IMR-90 (cell line): Measurements from ENCODE around the gene CCND1. TPM values are rescaled to one million over a fixed set of nuclear protein-coding genes. Genes with fewer than 3 reads are reported as not detected.

Experiments used
- ATAC-seq: fragments of 200-7000 bp; cut with Tn5 transposase; 2 replicates; pipeline ENCODE4 v1.9.1; 2020; ENCODE audit warnings: low read depth, mild to moderate bottlenecking, moderate library complexity
- BruUV-seq: library from RNA; stranded (reverse); fragments of 400-500 nt; replicated peaks from 2 replicates; lab custom pipeline; 2021; lab: Mats Ljungman, UMichigan
- CTCF ChIA-PET: fragments of 300-600 bp; formaldehyde crosslinking; extraction: SDS; loops from one replicate; lab custom pipeline; 2021; ENCODE audit warnings: antibody characterized with exemption; lab: Yijun Ruan, JAX
- POLR2A ChIA-PET: fragments of 300-600 bp; sonication (Branson Sonifier 250); formaldehyde crosslinking; loops from one replicate; lab custom pipeline; 2022; ENCODE audit warnings: antibody characterized with exemption; ENCODE audit not compliant: unreplicated experiment; lab: Charles Lee
- DNase-seq: peaks from one replicate; pipeline ENCODE4 v3.0.0; 2013
- H2AFZ ChIP-seq: replicated peaks from 2 replicates; pipeline ENCODE3; 2013; ENCODE audit warnings: low read length, mild to moderate bottlenecking; ENCODE audit not compliant: poor library complexity
- H2AK5ac ChIP-seq: 2 replicates; pipeline ENCODE4 v1.6.1; 2013; ENCODE audit warnings: low read depth, low read length, inconsistent platforms
- H2AK9ac ChIP-seq: replicated peaks from 2 replicates; pipeline ENCODE3; 2013; ENCODE audit warnings: mild to moderate bottlenecking, low read depth, low read length, moderate library complexity; ENCODE audit not compliant: poor library complexity
- H2BK120ac ChIP-seq: 2 replicates; pipeline ENCODE4 v1.6.1; 2013; ENCODE audit warnings: low read depth, low read length, inconsistent platforms
- H2BK15ac ChIP-seq: 3 replicates; pipeline ENCODE4 v1.6.1; 2013; ENCODE audit warnings: low read depth, low read length, inconsistent platforms
- H2BK20ac ChIP-seq: 2 replicates; pipeline ENCODE4 v1.6.1; 2013; ENCODE audit warnings: low read depth, mild to moderate bottlenecking, inconsistent platforms, low read length, moderate library complexity
- H2BK5ac ChIP-seq: 2 replicates; pipeline ENCODE4 v1.6.1; 2013; ENCODE audit warnings: mild to moderate bottlenecking, low read depth, low read length, inconsistent platforms; ENCODE audit not compliant: poor library complexity, severe bottlenecking
- H3K14ac ChIP-seq: replicated peaks from 2 replicates; pipeline ENCODE4 v1.6.1; 2013; ENCODE audit warnings: low read depth, low read length, inconsistent platforms
- H3K18ac ChIP-seq: 2 replicates; pipeline ENCODE4 v1.6.1; 2013; ENCODE audit warnings: low read depth, low read length, control low read depth
- H3K23ac ChIP-seq: 2 replicates; pipeline ENCODE4 v1.6.1; 2013; ENCODE audit warnings: low read depth, low read length, inconsistent platforms
- H3K27ac ChIP-seq: 2 replicates; pipeline ENCODE4 v1.5.1; 2013; ENCODE audit warnings: mild to moderate bottlenecking, control low read depth, low read length; ENCODE audit not compliant: insufficient read depth
- H3K27me3 ChIP-seq: 2 replicates; pipeline ENCODE4 v1.6.1; 2013; ENCODE audit warnings: low read length; ENCODE audit not compliant: control insufficient read depth, insufficient read depth
- H3K36me3 ChIP-seq: 2 replicates; pipeline ENCODE4 v1.6.1; 2013; ENCODE audit warnings: low read length, mixed read lengths; ENCODE audit not compliant: control insufficient read depth, insufficient read depth
- H3K4ac ChIP-seq: 2 replicates; pipeline ENCODE4 v1.6.1; 2013; ENCODE audit warnings: low read depth, low read length, inconsistent platforms
- H3K4me1 ChIP-seq: 2 replicates; pipeline ENCODE4 v1.6.1; 2013; ENCODE audit warnings: low read length, mixed read lengths; ENCODE audit not compliant: control insufficient read depth, insufficient read depth
- H3K4me2 ChIP-seq: 2 replicates; pipeline ENCODE4 v1.6.1; 2013; ENCODE audit warnings: low read depth, mild to moderate bottlenecking, control low read depth, low read length, moderate library complexity
- H3K4me3 ChIP-seq: 2 replicates; pipeline ENCODE4 v1.5.1; 2013; ENCODE audit warnings: low read depth, mild to moderate bottlenecking, control low read depth, low read length, moderate library complexity; ENCODE audit not compliant: insufficient read depth
- H3K56ac ChIP-seq: 2 replicates; pipeline ENCODE4 v1.6.1; 2013; ENCODE audit warnings: low read length, inconsistent platforms; ENCODE audit not compliant: insufficient read depth; ENCODE audit errors: extremely low read depth
- H3K79me1 ChIP-seq, 2 experiments: 2 replicates each; pipeline ENCODE4 v1.6.1; 2013; ENCODE audit warnings: low read length in 2 of 2, inconsistent platforms in 1 of 2, low read depth in 1 of 2
- H3K9ac ChIP-seq: 2 replicates; pipeline ENCODE4 v1.6.1; 2013; ENCODE audit warnings: low read depth, low read length, control low read depth
- H3K9me1 ChIP-seq: 2 replicates; pipeline ENCODE4 v1.6.1; 2013; ENCODE audit warnings: low read length, inconsistent platforms; ENCODE audit not compliant: insufficient read depth
- H3K9me3 ChIP-seq: 2 replicates; pipeline ENCODE4 v1.6.1; 2013; ENCODE audit warnings: low read length; ENCODE audit not compliant: control insufficient read depth, insufficient read depth
- H4K20me1 ChIP-seq: 2 replicates; pipeline ENCODE4 v1.6.1; 2013; ENCODE audit warnings: low read length, inconsistent platforms; ENCODE audit not compliant: insufficient read depth
- H4K5ac ChIP-seq: 2 replicates; pipeline ENCODE4 v1.6.1; 2013; ENCODE audit warnings: mild to moderate bottlenecking, low read depth, low read length, control low read depth
- H4K8ac ChIP-seq, 2 experiments: 2 replicates each; pipeline ENCODE4 v1.6.1; 2013; ENCODE audit warnings: low read depth in 2 of 2, low read length in 2 of 2, control low read depth in 1 of 2, inconsistent platforms in 1 of 2
- H4K91ac ChIP-seq: 2 replicates; pipeline ENCODE4 v1.6.1; 2013; ENCODE audit warnings: low read depth, low read length, inconsistent platforms; ENCODE audit not compliant: insufficient read depth
- BHLHE40 ChIP-seq: fragments of 150-350 bp; IDR thresholded peaks from 2 replicates; pipeline ENCODE4 v1.6.1; 2016; ENCODE audit warnings: mild to moderate bottlenecking, low read depth, low read length
- CEBPB ChIP-seq: IDR thresholded peaks from 2 replicates; pipeline ENCODE4 v1.6.1; 2012; ENCODE audit warnings: low read depth, low read length, improper control_type of control experiment
- CHD1 ChIP-seq: IDR thresholded peaks from 2 replicates; pipeline ENCODE4 v1.6.1; 2012; ENCODE audit warnings: low read depth, low read length, improper control_type of control experiment
- ELK1 ChIP-seq: fragments of 150-350 bp; IDR thresholded peaks from 2 replicates; pipeline ENCODE4 v1.6.1; 2016; ENCODE audit warnings: low read depth, mild to moderate bottlenecking, low read length, moderate library complexity, borderline replicate concordance
- FOS ChIP-seq: fragments of 150-350 bp; IDR thresholded peaks from 2 replicates; pipeline ENCODE4 v1.6.1; 2016; ENCODE audit warnings: low read depth, low read length
- MAFK ChIP-seq: IDR thresholded peaks from 2 replicates; pipeline ENCODE4 v1.6.1; 2012; ENCODE audit warnings: low read depth, low read length, improper control_type of control experiment
- MAZ ChIP-seq: IDR thresholded peaks from 2 replicates; pipeline ENCODE4 v1.6.1; 2012; ENCODE audit warnings: low read depth, mild to moderate bottlenecking, low read length, improper control_type of control experiment, moderate library complexity, borderline replicate concordance
- MXI1 ChIP-seq: IDR thresholded peaks from 2 replicates; pipeline ENCODE4 v1.6.1; 2012; ENCODE audit warnings: low read depth, mild to moderate bottlenecking, low read length, moderate library complexity, borderline replicate concordance
- NFE2L2 ChIP-seq: fragments of 150-350 bp; IDR thresholded peaks from 2 replicates; pipeline ENCODE4 v1.6.1; 2016; ENCODE audit warnings: low read depth, mild to moderate bottlenecking, low read length
- POLR2A ChIP-seq: IDR thresholded peaks from 2 replicates; pipeline ENCODE4 v1.6.1; 2012; ENCODE audit warnings: mild to moderate bottlenecking, low read depth, low read length
- RAD21 ChIP-seq: IDR thresholded peaks from 2 replicates; pipeline ENCODE4 v1.6.1; 2012; ENCODE audit warnings: low read length, improper control_type of control experiment
- RCOR1 ChIP-seq: IDR thresholded peaks from 2 replicates; pipeline ENCODE4 v1.6.1; 2012; ENCODE audit warnings: mild to moderate bottlenecking, low read length, improper control_type of control experiment; ENCODE audit not compliant: insufficient replicate concordance
- RFX5 ChIP-seq: IDR thresholded peaks from 2 replicates; pipeline ENCODE4 v1.8.0; 2012; ENCODE audit warnings: low read depth, mild to moderate bottlenecking, low read length, moderate library complexity
- SMC3 ChIP-seq: fragments of 150-350 bp; IDR thresholded peaks from 2 replicates; pipeline ENCODE4 v1.6.1; 2016; ENCODE audit warnings: low read depth, mild to moderate bottlenecking, antibody characterized with exemption, low read length, moderate library complexity
- WGBS, 2 experiments: methylation state at CpG; one replicate each; pipeline versions ENCODE4 v1.1.5 to v1.1.7; 2013; ENCODE audit warnings: missing lambda C conversion rate in 2 of 2; ENCODE audit not compliant: insufficient read length in 1 of 2; ENCODE audit errors: extremely low coverage in 2 of 2; 5-methylcytosine and 5-hydroxymethylcytosine counted together
- dilution Hi-C: fragments of 300-500 bp; cut with HindIII; formaldehyde crosslinking; loops from one replicate; pipeline ENCODE4 v1.14.3; 2018; ENCODE audit warnings: low sequenced_read_pairs; ENCODE audit not compliant: unreplicated experiment
- in situ Hi-C: fragments of 300-500 bp; cut with MboI; formaldehyde crosslinking; loops from 3 replicates; pipeline ENCODE4 v1.14.3; 2019; ENCODE audit warnings: low sequenced_read_pairs, inconsistent platforms, mixed read lengths
- intact Hi-C: fragments of 100-400 bp; cut with micrococcal nuclease; formaldehyde crosslinking; loops from 2 replicates; pipeline ENCODE4 v1.10.0; 2022
- polyA plus RNA-seq, 3 experiments: library from polyadenylated mRNA; depleted of rRNA; stranded (reverse); fragments of >200 nt; gene quantifications; 2 replicates each; pipeline ENCODE4 v1.2.3, GENCODE V29; 2012; ENCODE audit warnings: low replicate concordance in 1 of 3
- total RNA-seq: library from RNA; depleted of rRNA; stranded (reverse); fragments of >200 nt; gene quantifications from 2 replicates; pipeline ENCODE4 v1.2.3, GENCODE V29; 2012
- TF ChIP-seq, protein P1 (sequence below): fragments of 150-350 bp; IDR thresholded peaks from 2 replicates; pipeline ENCODE4 v1.6.1; 2017; ENCODE audit warnings: mild to moderate bottlenecking, antibody characterized with exemption, low read length, low read depth
- TF ChIP-seq, protein P2 (sequence below): conservative IDR thresholded peaks from 2 replicates; pipeline ENCODE4 v1.5.1; 2012; ENCODE audit warnings: mild to moderate bottlenecking, low read depth, low read length, improper control_type of control experiment

Gene CCND1
- total and polyA plus RNA-seq, 2 of the 4 experiments (the other 2 are of a cell fraction) = 481 to 748 TPM

GRCh38 chr11:69603111-69603836 is 37.7 kb upstream of the CCND1 start:
- no peak for TF ChIP-seq ELK1
- no peak for TF ChIP-seq RAD21
- TF ChIP-seq CHD1 = no peak
- TF ChIP-seq RFX5 = no peak
- TF ChIP-seq RCOR1 = no peak
- no peak for TF ChIP-seq FOS
- no peak for TF ChIP-seq MAZ
- no peak for TF ChIP-seq POLR2A
- TF ChIP-seq NFE2L2 = no peak
- TF ChIP-seq, protein P1, sequence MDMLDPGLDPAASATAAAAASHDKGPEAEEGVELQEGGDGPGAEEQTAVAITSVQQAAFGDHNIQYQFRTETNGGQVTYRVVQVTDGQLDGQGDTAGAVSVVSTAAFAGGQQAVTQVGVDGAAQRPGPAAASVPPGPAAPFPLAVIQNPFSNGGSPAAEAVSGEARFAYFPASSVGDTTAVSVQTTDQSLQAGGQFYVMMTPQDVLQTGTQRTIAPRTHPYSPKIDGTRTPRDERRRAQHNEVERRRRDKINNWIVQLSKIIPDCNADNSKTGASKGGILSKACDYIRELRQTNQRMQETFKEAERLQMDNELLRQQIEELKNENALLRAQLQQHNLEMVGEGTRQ = no peak
- no peak for TF ChIP-seq CEBPB
- TF ChIP-seq BHLHE40 = no peak
- TF ChIP-seq, protein P2, sequence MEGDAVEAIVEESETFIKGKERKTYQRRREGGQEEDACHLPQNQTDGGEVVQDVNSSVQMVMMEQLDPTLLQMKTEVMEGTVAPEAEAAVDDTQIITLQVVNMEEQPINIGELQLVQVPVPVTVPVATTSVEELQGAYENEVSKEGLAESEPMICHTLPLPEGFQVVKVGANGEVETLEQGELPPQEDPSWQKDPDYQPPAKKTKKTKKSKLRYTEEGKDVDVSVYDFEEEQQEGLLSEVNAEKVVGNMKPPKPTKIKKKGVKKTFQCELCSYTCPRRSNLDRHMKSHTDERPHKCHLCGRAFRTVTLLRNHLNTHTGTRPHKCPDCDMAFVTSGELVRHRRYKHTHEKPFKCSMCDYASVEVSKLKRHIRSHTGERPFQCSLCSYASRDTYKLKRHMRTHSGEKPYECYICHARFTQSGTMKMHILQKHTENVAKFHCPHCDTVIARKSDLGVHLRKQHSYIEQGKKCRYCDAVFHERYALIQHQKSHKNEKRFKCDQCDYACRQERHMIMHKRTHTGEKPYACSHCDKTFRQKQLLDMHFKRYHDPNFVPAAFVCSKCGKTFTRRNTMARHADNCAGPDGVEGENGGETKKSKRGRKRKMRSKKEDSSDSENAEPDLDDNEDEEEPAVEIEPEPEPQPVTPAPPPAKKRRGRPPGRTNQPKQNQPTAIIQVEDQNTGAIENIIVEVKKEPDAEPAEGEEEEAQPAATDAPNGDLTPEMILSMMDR = no peak
- no peak for TF ChIP-seq MXI1
- TF ChIP-seq SMC3 = no peak
- TF ChIP-seq MAFK = no peak
- DNase-seq = no peak
- Histone ChIP-seq H3K4me1 (no peaks in the 10 kb centered on the region), H3K4ac (no peak overlapping the region), H3K9ac (no peak overlapping the region), H4K91ac (no peak overlapping the region), H3K79me1 (no peaks in the 10 kb centered on the region), H4K5ac (no peak overlapping the region), H3K18ac (no peak overlapping the region), H4K20me1 (no peaks in the 10 kb centered on the region), H3K27ac (no peak overlapping the region), H3K56ac (no peak overlapping the region), H2BK15ac (no peak overlapping the region), H2BK20ac (no peak overlapping the region), H2BK120ac (no peak overlapping the region), H4K8ac (no peak overlapping the region), H2AK5ac (no peak overlapping the region), H3K36me3 (no peaks in the 10 kb centered on the region), H3K9me1 (peaks cover 5% of the 10 kb centered on the region; the same call in 1 of the 2 replicates), H3K23ac (no peak overlapping the region), H2BK5ac (no peak overlapping the region), H3K27me3 (peaks cover 9% of the 10 kb centered on the region), H3K4me2 (no peak overlapping the region), H2AFZ (peak overlapping the region; percentile 25), H3K9me3 (peaks cover 2% of the 10 kb centered on the region; the same call in 1 of the 2 replicates), H2AK9ac (no peak overlapping the region), H3K4me3 (no peak overlapping the region), H3K14ac (no peak overlapping the region)
- POLR2A ChIA-PET = no interaction called here
- BruUV-seq = no TSS peak
- intact Hi-C loops (no loop called here), dilution Hi-C loops (no loop called here), in situ Hi-C loops (no loop called here)
- ATAC-seq = no peak
- CTCF ChIA-PET = no interaction called here
- 47% methylated on average over 7 of the region's 16 CpGs; no CpG with 5 or more reads in 1 of the 2 experiments for WGBS, 2 experiments
